ENCODE results near the gene FNBP1.

DNA sequence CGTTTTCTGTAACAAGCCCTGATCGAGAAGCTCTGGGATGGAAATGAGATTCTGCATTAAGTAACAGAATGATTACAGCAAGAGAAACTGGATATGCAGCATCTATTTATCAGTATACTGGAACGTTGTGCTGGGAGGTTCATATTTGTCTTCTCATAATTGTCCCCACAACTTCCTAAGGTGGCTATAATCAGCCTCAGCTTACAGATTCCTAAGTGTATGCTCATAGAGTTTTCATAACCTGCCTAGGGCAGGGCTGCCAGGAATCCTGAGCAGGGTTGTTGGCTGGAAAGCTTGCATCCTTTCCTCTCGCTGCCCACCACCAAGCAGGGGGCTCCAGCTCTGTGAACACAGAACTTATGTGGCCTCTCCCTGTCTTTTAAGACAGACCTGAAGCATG, 70.2 kb downstream of the FNBP1 start:
- TF ChIP-seq CTCF (IDR thresholded peaks at IDR 0.05): no peak
- TF ChIP-seq POLR2A (IDR thresholded peaks at IDR 0.05): no peak
